Heart right ventricle (tissue), 16 donors: Measurements from ENCODE around the gene UBE2C. TPM values are rescaled to one million over a fixed set of nuclear protein-coding genes. Genes with fewer than 3 reads are reported as not detected.
A peak's percentile ranks its signal among the peaks of the same experiment; 100 is the strongest.

Experiments used
- ATAC-seq, 8 donors: fragments of 200-7000 bp; cut with Tn5 transposase; one replicate each; pipeline ENCODE4 v1.9.1; 2020; ENCODE audit warnings: mild to moderate bottlenecking in 8 of 8, moderate library complexity in 8 of 8, moderate number of reproducible peaks in 1 of 8
- DNase-seq, 2 donors: peaks; one replicate each; pipeline ENCODE4 v3.0.0-alpha.2; 2020
- H3K27ac ChIP-seq, 10 donors: fragments of 200-600 bp; sonication (generic) in 2 of 10; one replicate each; pipeline versions ENCODE4 v1.5.0 to v1.8.0; 2020 to 2022; ENCODE audit warnings: mild to moderate bottlenecking in 3 of 10
- H3K27me3 ChIP-seq, 7 donors: fragments of 200-600 bp; one replicate each; pipeline ENCODE4 v1.8.0; 2021 to 2022; ENCODE audit warnings: mild to moderate bottlenecking in 2 of 7
- H3K36me3 ChIP-seq, 9 donors: fragments of 200-600 bp; sonication (generic) in 1 of 9; one replicate each; pipeline versions ENCODE4 v1.5.0 to v1.8.0; 2020 to 2022; ENCODE audit warnings: mild to moderate bottlenecking in 2 of 9
- H3K4me1 ChIP-seq, 9 donors: fragments of 200-600 bp; sonication (generic) in 1 of 9; one replicate each; pipeline versions ENCODE4 v1.5.0 to v1.8.0; 2020 to 2022; ENCODE audit warnings: mild to moderate bottlenecking in 4 of 9
- H3K4me3 ChIP-seq, 10 donors: fragments of 200-600 bp; sonication (generic) in 2 of 10; one replicate each; pipeline versions ENCODE4 v1.5.0 to v1.8.0; 2020 to 2022; ENCODE audit warnings: mild to moderate bottlenecking in 7 of 10, moderate library complexity in 2 of 10
- H3K9me3 ChIP-seq, 11 donors: fragments of 200-600 bp in 10 of 11; sonication (generic) in 2 of 11; one replicate each; pipeline versions ENCODE4 v1.5.0 to v1.8.0; 2013 to 2022; ENCODE audit warnings: mild to moderate bottlenecking in 2 of 11, control low read depth in 1 of 11, moderate library complexity in 1 of 11
- WGBS, 2 donors: extraction: QIAGEN DNeasy Blood & Tissue Kit; methylation state at CpG; one replicate each; pipeline ENCODE4 v1.1.7; 2013; ENCODE audit warnings: inconsistent platforms in 1 of 2; 5-methylcytosine and 5-hydroxymethylcytosine counted together
- intact Hi-C, 10 donors: fragments of 100-400 bp; cut with DNase I; formaldehyde crosslinking; loops; one replicate each; pipeline versions ENCODE4 v1.11.1 to v1.14.2; 2022
- polyA plus RNA-seq, 2 donors: library from polyadenylated mRNA; stranded (reverse); fragments of 200-250 nt; gene quantifications; one replicate each; pipeline ENCODE4 v1.2.3, GENCODE V29; 2013
- total RNA-seq, 10 donors: library from RNA; stranded (reverse); fragmentation: NEBNext Ultra II Directional in 3 of 10; extraction: Animal tissue kit (Norgen Biotek cat#: 25700) in 3 of 10; gene quantifications; one replicate each; pipeline versions ENCODE4 v1.2.1 to v1.2.4, GENCODE V29; 2021 to 2023
- TF ChIP-seq, protein P1 (sequence below), 9 donors: fragments of 200-600 bp; sonication (generic) in 2 of 9; IDR thresholded peaks; one replicate each; pipeline versions ENCODE4 v1.5.0 to v1.8.0; 2021 to 2022; ENCODE audit warnings: antibody characterized with exemption in 9 of 9, mild to moderate bottlenecking in 5 of 9, moderate library complexity in 1 of 9
- donor health status: Arrhythmogenic right ventricular cardiomyopathy.
- donor health status: ischemic (EF 13 %, LVEDD 7.1; RV severe dilation, severe dysfunction).
- donor health status: healthy with polysubstance abuse.
- donor health status: DM: no; HTN: yes; CAD: no.
- donor health status: DM: no; HTN: no; CAD: no.
- donor health status: ischemic (EF 25% LVEDD 6.9; RV normal size, moderate dysfunction).
- donor health status: ischemic (EF 25% LVEDD 5.7; RV mildly dilated, moderate dysfunction).
- donor health status: healthy.
- donor health status: DM: yes; HTN: yes; CAD: no.
- donor health status: Ischemic cardiomyopathy.
- donor health status: ischemic (EF 35%, LVEDD 5.7; RV mildly dilated, moderate dysfunction).
- donor health status: nonischemic (EF 11% LVEDD 7.7; RV severe dilation, severe dysfunction).
- donor health status: DM: yes; HTN: yes; CAD: no.
- donor health status: PGD.
- donor health status: ischemic (EF 29% LVEDD 5.4; RV normal size, mild dysfunction).
- donor health status: nonischemic (EF 23%, LVEDD 6.1; RV moderate dilation, normal function).

The UBE2C gene
- total and polyA plus RNA-seq, 12 donors, result 0.37 to 8.6 (median 1.1) TPM; not detected in 2

GRCh38 chr20:45841407-45842129 lies 29.1 kb downstream of the UBE2C start:
- WGBS, 2 donors, result 91 to 93% methylated on average over 10 of the region's 10 CpGs
- intact Hi-C loops, result no loop called here
- TF ChIP-seq, protein P1, sequence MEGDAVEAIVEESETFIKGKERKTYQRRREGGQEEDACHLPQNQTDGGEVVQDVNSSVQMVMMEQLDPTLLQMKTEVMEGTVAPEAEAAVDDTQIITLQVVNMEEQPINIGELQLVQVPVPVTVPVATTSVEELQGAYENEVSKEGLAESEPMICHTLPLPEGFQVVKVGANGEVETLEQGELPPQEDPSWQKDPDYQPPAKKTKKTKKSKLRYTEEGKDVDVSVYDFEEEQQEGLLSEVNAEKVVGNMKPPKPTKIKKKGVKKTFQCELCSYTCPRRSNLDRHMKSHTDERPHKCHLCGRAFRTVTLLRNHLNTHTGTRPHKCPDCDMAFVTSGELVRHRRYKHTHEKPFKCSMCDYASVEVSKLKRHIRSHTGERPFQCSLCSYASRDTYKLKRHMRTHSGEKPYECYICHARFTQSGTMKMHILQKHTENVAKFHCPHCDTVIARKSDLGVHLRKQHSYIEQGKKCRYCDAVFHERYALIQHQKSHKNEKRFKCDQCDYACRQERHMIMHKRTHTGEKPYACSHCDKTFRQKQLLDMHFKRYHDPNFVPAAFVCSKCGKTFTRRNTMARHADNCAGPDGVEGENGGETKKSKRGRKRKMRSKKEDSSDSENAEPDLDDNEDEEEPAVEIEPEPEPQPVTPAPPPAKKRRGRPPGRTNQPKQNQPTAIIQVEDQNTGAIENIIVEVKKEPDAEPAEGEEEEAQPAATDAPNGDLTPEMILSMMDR (IDR thresholded peaks at IDR 0.05), result no peak
- Histone ChIP-seq H3K27ac (peak overlapping the region in 4 of 10 donors; percentile 38 to 62 (median 56)), H3K36me3 (peaks cover 6 to 100% (median 41%) of the 10 kb centered on the region in 9 donors), H3K4me1 (peaks cover 2 to 43% (median 25%) of the 10 kb centered on the region in 9 donors), H3K27me3 (no peaks in the 10 kb centered on the region), H3K9me3 (no peaks in the 10 kb centered on the region), H3K4me3 (no peak overlapping the region)
- peak in 4 of 8 donors; percentile 3 to 11 (median 8) for ATAC-seq
- peak in 1 of 2 donors; percentile 28 for DNase-seq

GRCh38 chr20:45842169-45842812 lies 29.8 kb downstream of the UBE2C start:
- TF ChIP-seq, protein P1 (IDR thresholded peaks at IDR 0.05), result no peak
- Histone ChIP-seq H3K9me3 (no peaks in the 10 kb centered on the region), H3K4me1 (peaks cover 2 to 36% (median 18%) of the 10 kb centered on the region in 9 donors), H3K27me3 (no peaks in the 10 kb centered on the region), H3K36me3 (peaks cover 6 to 100% (median 41%) of the 10 kb centered on the region in 9 donors), H3K4me3 (no peak overlapping the region), H3K27ac (peak overlapping the region in 8 of 10 donors; percentile 11 to 62 (median 46))
- peak in 5 of 8 donors; percentile 13 to 48 (median 23) for ATAC-seq
- WGBS, 2 donors, result 57 to 66% methylated on average over 5 of the region's 5 CpGs
- intact Hi-C loops, result no loop called here
- DNase-seq, result no peak

- WGBS, 2 donors, result 94 to 95% methylated on average over 14 of the region's 14 CpGs
- DNase-seq, result no peak
- Histone ChIP-seq H3K27me3 (no peaks in the 10 kb centered on the region), H3K4me1 (peaks cover 2 to 33% (median 18%) of the 10 kb centered on the region in 9 donors), H3K36me3 (peaks cover 6 to 100% (median 46%) of the 10 kb centered on the region in 9 donors), H3K4me3 (no peak overlapping the region), H3K9me3 (no peaks in the 10 kb centered on the region), H3K27ac (peak overlapping the region in 2 of 10 donors; percentile 49 to 62)
- intact Hi-C loops, result no loop called here
- TF ChIP-seq, protein P1 (IDR thresholded peaks at IDR 0.05), result no peak
- peak in 3 of 8 donors; percentile 6 to 20 (median 19) for ATAC-seq
Observed at GRCh38 chr20:45843506-45843905, 31.1 kb downstream of the UBE2C start.

GRCh38 chr20:45845452-45845851 lies 33.0 kb downstream of the UBE2C start:
- intact Hi-C loops, result no loop called here
- Histone ChIP-seq H3K36me3 (peaks cover 6 to 100% (median 46%) of the 10 kb centered on the region in 9 donors), H3K27ac (no peak overlapping the region), H3K4me1 (peaks cover 2 to 33% (median 18%) of the 10 kb centered on the region in 9 donors), H3K9me3 (no peaks in the 10 kb centered on the region), H3K4me3 (no peak overlapping the region), H3K27me3 (no peaks in the 10 kb centered on the region)
- ATAC-seq (no peak), DNase-seq (no peak)
- TF ChIP-seq, protein P1 (IDR thresholded peaks at IDR 0.05), result no peak
